Prostate gland (tissue), 2 donors: ENCODE results near the gene ERP27.

Experiments used
- POLR2A ChIP-seq: fragments of 450-650 bp; IDR thresholded peaks from one replicate; pipeline ENCODE4 v1.6.1; 2016; ENCODE audit warnings: antibody characterized with exemption, mild to moderate bottlenecking
- POLR2AphosphoS5 ChIP-seq: sonication (generic); formaldehyde crosslinking; IDR thresholded peaks from one replicate; pipeline ENCODE4 v1.6.1; 2017; ENCODE audit warnings: antibody characterized with exemption
- TF ChIP-seq, protein P1 (sequence below), 4 experiments: fragments of 200-600 bp in 2 of 4; fragments of 450-650 bp in 2 of 4; sonication (generic) in 2 of 4; IDR thresholded peaks; 1 replicate in 3 of 4; 2 replicates in 1 of 4; pipeline ENCODE4 v1.5.1; 2016 to 2019; ENCODE audit warnings: antibody characterized with exemption in 4 of 4, mild to moderate bottlenecking in 2 of 4, moderate library complexity in 2 of 4

DNA sequence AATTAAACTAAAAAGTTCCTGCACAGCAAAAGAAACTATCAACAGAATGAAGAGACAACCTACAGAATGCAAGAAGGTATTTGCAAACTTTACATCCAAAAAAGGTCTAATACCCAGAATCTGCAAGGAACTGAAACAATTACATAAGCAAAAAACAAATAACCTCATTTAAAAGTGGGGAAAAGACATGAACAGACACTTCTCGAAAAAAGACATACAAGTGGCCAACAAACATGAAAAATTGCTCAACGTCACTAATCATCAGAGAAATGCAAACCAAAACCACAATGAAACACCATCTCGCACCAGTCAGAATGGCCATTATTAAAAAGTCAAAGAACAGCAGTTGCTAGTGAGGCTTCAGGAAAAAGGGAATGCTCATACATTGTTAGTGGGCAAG, 49.7 kb upstream of the ERP27 start:
- TF ChIP-seq, protein P1, sequence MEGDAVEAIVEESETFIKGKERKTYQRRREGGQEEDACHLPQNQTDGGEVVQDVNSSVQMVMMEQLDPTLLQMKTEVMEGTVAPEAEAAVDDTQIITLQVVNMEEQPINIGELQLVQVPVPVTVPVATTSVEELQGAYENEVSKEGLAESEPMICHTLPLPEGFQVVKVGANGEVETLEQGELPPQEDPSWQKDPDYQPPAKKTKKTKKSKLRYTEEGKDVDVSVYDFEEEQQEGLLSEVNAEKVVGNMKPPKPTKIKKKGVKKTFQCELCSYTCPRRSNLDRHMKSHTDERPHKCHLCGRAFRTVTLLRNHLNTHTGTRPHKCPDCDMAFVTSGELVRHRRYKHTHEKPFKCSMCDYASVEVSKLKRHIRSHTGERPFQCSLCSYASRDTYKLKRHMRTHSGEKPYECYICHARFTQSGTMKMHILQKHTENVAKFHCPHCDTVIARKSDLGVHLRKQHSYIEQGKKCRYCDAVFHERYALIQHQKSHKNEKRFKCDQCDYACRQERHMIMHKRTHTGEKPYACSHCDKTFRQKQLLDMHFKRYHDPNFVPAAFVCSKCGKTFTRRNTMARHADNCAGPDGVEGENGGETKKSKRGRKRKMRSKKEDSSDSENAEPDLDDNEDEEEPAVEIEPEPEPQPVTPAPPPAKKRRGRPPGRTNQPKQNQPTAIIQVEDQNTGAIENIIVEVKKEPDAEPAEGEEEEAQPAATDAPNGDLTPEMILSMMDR (IDR thresholded peaks at IDR 0.05) = no peak
- TF ChIP-seq POLR2A (no peak), POLR2AphosphoS5 (no peak)
